ENCODE measurements around the gene NDUFAF2.

DNA sequence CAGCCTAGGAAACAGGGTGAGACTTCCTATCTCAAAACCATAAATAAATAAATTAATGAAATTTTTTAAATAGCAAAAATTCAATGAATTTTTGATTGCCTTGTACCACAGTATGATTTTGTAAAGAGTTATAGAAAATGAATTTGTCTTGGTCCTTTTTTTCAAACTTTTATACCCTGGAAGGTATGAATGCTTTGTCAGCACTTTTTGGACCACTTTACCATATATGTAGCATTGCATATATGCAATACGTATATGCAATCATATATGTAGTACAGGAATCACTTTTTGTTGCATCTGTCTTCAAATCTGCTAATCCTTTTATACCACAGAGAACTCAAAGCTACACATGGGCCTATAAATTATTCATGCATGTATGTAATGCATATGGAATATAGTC, 226.5 kb downstream of the NDUFAF2 start:
- TF ChIP-seq FOXM1 (IDR thresholded peaks at IDR 0.05; ENCODE audit: low read depth, low read length) (no peak), NR2C1 (IDR thresholded peaks at IDR 0.05) (no peak), KDM1A (IDR thresholded peaks at IDR 0.05; ENCODE audit: borderline replicate concordance) (no peak), POLR2A (IDR thresholded peaks at IDR 0.05; ENCODE audit: low read depth, low read length) (no peak), DPF2 (IDR thresholded peaks at IDR 0.05) (no peak)
- TF ChIP-seq, protein P1, sequence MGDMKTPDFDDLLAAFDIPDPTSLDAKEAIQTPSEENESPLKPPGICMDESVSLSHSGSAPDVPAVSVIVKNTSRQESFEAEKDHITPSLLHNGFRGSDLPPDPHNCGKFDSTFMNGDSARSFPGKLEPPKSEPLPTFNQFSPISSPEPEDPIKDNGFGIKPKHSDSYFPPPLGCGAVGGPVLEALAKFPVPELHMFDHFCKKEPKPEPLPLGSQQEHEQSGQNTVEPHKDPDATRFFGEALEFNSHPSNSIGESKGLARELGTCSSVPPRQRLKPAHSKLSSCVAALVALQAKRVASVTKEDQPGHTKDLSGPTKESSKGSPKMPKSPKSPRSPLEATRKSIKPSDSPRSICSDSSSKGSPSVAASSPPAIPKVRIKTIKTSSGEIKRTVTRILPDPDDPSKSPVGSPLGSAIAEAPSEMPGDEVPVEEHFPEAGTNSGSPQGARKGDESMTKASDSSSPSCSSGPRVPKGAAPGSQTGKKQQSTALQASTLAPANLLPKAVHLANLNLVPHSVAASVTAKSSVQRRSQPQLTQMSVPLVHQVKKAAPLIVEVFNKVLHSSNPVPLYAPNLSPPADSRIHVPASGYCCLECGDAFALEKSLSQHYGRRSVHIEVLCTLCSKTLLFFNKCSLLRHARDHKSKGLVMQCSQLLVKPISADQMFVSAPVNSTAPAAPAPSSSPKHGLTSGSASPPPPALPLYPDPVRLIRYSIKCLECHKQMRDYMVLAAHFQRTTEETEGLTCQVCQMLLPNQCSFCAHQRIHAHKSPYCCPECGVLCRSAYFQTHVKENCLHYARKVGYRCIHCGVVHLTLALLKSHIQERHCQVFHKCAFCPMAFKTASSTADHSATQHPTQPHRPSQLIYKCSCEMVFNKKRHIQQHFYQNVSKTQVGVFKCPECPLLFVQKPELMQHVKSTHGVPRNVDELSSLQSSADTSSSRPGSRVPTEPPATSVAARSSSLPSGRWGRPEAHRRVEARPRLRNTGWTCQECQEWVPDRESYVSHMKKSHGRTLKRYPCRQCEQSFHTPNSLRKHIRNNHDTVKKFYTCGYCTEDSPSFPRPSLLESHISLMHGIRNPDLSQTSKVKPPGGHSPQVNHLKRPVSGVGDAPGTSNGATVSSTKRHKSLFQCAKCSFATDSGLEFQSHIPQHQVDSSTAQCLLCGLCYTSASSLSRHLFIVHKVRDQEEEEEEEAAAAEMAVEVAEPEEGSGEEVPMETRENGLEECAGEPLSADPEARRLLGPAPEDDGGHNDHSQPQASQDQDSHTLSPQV (IDR thresholded peaks at IDR 0.05), result no peak
- TF ChIP-seq, protein P2, sequence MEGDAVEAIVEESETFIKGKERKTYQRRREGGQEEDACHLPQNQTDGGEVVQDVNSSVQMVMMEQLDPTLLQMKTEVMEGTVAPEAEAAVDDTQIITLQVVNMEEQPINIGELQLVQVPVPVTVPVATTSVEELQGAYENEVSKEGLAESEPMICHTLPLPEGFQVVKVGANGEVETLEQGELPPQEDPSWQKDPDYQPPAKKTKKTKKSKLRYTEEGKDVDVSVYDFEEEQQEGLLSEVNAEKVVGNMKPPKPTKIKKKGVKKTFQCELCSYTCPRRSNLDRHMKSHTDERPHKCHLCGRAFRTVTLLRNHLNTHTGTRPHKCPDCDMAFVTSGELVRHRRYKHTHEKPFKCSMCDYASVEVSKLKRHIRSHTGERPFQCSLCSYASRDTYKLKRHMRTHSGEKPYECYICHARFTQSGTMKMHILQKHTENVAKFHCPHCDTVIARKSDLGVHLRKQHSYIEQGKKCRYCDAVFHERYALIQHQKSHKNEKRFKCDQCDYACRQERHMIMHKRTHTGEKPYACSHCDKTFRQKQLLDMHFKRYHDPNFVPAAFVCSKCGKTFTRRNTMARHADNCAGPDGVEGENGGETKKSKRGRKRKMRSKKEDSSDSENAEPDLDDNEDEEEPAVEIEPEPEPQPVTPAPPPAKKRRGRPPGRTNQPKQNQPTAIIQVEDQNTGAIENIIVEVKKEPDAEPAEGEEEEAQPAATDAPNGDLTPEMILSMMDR (IDR thresholded peaks at IDR 0.05 in 2 of 3, conservative IDR thresholded peaks at IDR 0.05 in 1 of 3; ENCODE audit: control insufficient read depth in 2 of 3, extremely low read depth in 1 of 3, insufficient read depth in 1 of 3, low read depth in 3 of 3, low read length in 3 of 3), result no peak
